ENCODE results near the gene VAV3. TPM values are rescaled to one million over a fixed set of nuclear protein-coding genes. Genes with fewer than 3 reads are reported as not detected.
A peak's percentile ranks its signal among the peaks of the same experiment; 100 is the strongest.

VAV3 gene
- total RNA-seq, 1 donor from 2014 or later = 4.5 TPM

GRCh38 chr1:107550358-107550757 is 414.6 kb downstream of the VAV3 start:
- DNase-seq (ENCODE audit: low spot score in 2 of 2) = no peak
- FAIRE-seq = no peak

DNA sequence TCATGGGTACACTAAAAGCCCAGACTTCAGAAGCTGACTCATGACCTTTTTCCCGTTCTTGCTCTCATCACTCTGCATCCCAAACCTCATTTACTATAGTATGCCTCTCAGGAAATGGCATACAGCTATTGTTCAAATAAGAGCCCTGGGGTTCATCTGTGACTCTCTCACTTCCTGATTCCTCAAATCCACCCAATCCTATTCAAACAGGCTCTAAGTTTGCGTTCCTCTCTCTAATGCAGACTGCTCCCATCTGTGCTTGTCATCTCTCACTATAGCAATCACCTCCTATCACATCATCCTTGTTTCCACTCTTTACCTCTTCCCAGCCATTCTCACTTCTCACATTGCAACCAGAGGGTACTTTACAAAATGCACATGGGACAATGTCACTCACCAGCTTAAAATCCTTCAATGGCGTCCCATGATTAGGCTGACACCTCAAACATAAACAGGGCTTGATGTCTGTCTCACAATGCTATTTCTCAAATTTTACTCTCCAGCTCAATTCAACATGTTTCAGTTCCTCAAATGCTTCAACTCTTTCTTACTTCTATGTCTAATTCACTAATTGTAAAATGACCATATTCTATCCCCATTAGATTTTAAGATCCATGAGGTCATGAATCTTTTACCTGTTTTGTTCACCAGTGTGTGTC is 415.7 kb downstream of the VAV3 start:
- FAIRE-seq = no peak
- no peak for DNase-seq (ENCODE audit: low spot score in 2 of 2)

DNA sequence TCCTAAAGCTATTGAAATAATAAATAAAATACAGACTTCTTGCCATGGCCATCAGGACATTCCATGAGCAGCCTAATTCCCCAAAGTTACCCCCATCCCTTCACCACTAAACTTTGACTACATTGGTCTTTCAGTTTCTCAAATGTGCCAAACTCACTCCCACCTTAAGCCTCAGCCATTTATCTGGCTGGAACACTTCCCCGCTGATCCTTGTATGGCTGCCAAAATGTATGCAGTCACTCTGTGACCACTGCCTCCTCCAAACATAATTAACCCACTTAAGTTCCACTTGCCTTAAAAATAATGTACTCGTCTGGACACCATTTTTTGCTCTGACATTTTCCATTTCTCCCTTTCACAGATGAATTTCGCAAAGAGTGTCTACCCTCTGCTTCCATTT is 416.7 kb downstream of the VAV3 start:
- DNase-seq (ENCODE audit: low spot score in 2 of 2) (no peak), FAIRE-seq (no peak)

DNA sequence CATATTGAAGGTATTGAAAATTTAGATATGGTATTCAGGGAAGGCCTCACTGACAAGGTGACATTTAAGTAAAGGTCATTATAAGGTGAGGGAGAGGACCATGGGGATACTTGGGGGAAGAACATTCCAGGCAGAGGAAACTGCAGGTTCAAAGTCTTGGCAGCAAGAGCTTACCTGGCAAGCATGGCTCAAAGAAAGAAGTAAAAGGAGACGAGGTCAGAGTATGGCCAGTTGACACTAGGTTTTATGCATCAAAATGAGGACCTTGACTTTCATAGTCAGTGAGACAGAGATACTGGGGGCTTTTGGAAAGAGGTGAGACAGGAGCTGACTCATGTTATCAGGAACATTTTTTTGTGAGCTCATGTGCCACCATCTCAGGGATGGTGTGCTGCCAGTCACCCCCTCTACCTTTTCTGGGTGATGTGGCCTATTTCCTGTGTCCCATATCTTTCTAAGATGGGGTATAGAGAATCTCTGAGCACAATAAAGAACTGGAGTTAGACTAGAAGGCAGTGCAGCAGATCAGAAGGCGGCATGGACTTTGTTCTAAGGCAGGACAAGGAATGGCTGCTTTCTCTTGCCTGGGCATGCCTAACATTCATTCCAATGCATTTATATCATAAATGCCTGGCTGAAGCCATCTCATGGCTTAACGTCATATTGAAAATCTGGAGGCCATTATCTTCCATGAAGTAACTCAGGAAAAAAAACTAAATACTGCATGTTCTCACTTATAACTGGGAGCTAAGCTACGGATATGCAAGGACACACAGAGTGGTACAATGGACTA is 417.4 kb downstream of the VAV3 start:
- FAIRE-seq = no peak

GRCh38 chr1:107546576-107546975 is 418.4 kb downstream of the VAV3 start:
- no peak for FAIRE-seq
- DNase-seq (ENCODE audit: low spot score in 2 of 2) = no peak

More for the DNA sequence above, 417.4 kb downstream of the VAV3 start:
- DNase-seq (ENCODE audit: low spot score in 2 of 2) = no peak

DNA sequence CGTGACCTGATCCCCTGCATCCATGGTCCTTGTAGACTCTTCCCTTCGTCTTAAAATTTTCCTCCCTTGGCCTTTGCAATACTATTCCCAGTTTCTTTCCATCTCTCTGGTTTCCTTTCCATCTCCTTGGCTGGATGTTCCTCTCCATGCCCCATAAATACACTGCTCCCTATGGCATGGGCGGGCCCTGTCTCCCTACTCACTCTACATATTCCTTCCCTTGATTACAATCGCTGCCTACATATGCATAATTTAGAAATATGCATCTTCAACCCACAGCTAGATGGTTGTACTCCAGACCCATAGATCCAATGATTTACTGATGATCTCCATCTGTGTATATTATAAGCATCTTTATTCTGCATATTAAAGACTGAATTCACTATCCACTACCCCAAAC is 419.1 kb downstream of the VAV3 start:
- DNase-seq (ENCODE audit: low spot score in 2 of 2) (no peak), FAIRE-seq (no peak)

GRCh38 chr1:107545056-107545577 is 419.9 kb downstream of the VAV3 start:
- FAIRE-seq = no peak

GRCh38 chr1:107544285-107544684 is 420.7 kb downstream of the VAV3 start:
- DNase-seq (ENCODE audit: low spot score in 2 of 2) (no peak), FAIRE-seq (no peak)

More at GRCh38 chr1:107545056-107545577, 419.9 kb downstream of the VAV3 start:
- DNase-seq (ENCODE audit: low spot score in 2 of 2) = no peak

DNA sequence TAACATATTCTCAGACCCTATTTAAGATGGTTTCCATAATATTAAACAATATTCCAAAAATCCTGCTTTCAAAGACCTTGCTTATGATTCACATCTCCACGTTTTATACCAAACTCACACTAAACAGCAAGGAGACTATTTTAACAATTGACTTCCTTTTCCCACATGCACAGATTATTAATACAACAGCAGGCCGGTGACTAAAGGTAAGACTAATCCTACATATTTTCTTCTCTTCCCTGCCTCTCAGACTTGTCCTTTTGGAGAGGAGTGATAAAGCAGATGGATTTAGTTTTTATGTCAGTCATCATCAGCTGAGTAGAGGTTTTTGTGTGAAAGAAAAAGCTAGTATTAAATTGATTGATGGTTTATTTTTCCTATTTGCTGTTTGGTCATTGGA is 423.6 kb downstream of the VAV3 start:
- FAIRE-seq = no peak
- DNase-seq (ENCODE audit: low spot score in 2 of 2) = no peak

GRCh38 chr1:107538502-107538901 is 426.5 kb downstream of the VAV3 start:
- no peak for FAIRE-seq
- DNase-seq (ENCODE audit: low spot score in 2 of 2) = no peak

DNA sequence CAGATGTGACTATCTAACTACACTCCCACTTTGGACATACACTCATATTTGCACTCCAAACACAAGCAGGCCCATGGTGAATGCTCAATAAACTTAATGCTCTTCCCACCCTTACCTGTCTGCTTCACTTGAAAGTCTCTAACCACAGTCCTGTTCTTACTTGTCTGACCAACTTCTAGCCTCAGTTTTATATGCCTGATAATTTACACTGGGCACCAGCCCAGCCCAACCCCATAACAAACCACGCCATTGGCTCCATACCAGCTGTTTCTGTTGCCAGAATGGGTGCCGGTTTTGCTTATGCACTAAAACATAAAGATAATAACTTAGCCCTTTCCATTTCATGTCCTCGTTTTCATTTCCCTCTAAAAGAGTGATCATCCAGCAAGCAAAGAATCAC is 428.7 kb downstream of the VAV3 start:
- no peak for FAIRE-seq
- no peak for DNase-seq (ENCODE audit: low spot score in 2 of 2)

DNA sequence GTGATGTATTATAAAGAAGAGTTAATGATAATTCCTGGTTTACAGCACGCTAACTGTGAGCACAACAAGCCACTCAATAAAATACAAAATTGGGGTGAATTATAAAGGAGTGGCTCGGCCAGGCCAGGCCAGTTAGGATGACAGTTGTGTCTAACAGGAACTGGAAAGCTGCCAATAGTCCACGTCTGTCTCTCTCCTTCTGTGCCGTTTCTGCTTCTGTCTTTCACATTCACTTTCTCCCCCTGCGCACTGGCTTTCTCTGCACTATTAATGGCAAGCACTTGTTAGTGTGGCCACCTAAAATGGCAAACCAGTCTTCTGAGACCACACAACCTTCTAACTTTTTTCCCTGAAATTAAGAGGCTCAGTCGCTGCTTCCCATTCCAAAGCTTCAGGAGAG is 429.9 kb downstream of the VAV3 start:
- FAIRE-seq = no peak
- no peak for DNase-seq (ENCODE audit: low spot score in 2 of 2)

DNA sequence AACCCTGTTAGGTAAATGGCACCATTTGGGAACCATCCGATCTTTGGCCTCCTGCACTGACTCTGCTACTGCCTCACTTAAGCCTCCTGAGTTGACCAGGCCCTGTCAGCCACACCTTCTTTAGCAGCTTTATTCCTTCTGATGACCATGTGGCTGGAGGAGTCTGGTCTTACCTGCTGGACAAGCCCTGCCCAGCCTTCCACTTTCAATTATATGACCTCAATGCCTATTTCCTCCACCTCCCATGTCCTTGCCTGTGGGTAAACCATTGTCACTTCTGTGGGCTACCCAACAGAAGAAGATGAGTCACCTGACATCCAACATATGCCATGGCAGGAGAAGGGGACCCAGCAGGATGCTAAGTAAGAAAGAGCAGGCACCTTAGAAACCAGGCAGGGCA is 430.3 kb downstream of the VAV3 start:
- no peak for FAIRE-seq
- no peak for DNase-seq (ENCODE audit: low spot score in 2 of 2)

GRCh38 chr1:107533436-107533835 is 431.5 kb downstream of the VAV3 start:
- FAIRE-seq = no peak
- no peak for DNase-seq (ENCODE audit: low spot score in 2 of 2)

- FAIRE-seq (no peak), DNase-seq (ENCODE audit: low spot score in 2 of 2) (no peak)
Measured at GRCh38 chr1:107532318-107532717, 432.7 kb downstream of the VAV3 start.

- no peak for FAIRE-seq
- no peak for DNase-seq (ENCODE audit: low spot score in 2 of 2)
Measured at GRCh38 chr1:107531065-107531908, 433.7 kb downstream of the VAV3 start.

GRCh38 chr1:107530543-107530942 is 434.4 kb downstream of the VAV3 start:
- DNase-seq (ENCODE audit: low spot score in 2 of 2) = no peak
- FAIRE-seq = no peak

GRCh38 chr1:107529511-107530149 is 435.4 kb downstream of the VAV3 start:
- DNase-seq (ENCODE audit: low spot score in 2 of 2) (peak; percentile 6 to 48), FAIRE-seq (no peak)

- DNase-seq (ENCODE audit: low spot score in 2 of 2) (no peak), FAIRE-seq (no peak)
Measured at GRCh38 chr1:107526524-107527198, 438.3 kb downstream of the VAV3 start.

- FAIRE-seq (no peak), DNase-seq (ENCODE audit: low spot score in 2 of 2) (no peak)
Measured at GRCh38 chr1:107525961-107526360, 439.0 kb downstream of the VAV3 start.

Data from frontal cortex (tissue), 4 donors.